Activated CD8-positive, alpha-beta memory T cell treated with anti-CD3 and anti-CD28 coated beads for 24 hours (primary cell): ENCODE data around the gene MLLT3.

Experiments used
- DNase-seq: peaks from one replicate; pipeline ENCODE4 v3.0.0-alpha.2; 2020

The MLLT3 gene

DNA sequence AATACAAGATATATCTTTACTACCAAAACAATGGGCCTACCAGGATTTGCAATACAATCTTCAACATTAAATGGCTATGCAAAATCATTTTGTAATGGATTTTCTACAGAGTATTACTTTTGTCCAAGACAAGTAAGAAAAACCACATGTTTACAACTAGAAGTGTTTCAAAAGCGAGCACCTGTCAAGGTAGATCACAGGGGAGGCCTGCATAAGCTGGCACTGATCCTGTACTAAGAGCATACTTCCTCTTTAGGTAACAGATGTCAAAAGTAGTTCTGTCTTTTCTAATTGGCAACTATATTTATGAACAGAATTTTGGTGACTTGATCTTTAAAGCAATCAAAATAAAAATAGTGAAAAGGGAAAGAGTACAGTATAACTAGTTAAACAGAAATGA, 249.0 kb downstream of the MLLT3 start:
- no peak for DNase-seq

DNA sequence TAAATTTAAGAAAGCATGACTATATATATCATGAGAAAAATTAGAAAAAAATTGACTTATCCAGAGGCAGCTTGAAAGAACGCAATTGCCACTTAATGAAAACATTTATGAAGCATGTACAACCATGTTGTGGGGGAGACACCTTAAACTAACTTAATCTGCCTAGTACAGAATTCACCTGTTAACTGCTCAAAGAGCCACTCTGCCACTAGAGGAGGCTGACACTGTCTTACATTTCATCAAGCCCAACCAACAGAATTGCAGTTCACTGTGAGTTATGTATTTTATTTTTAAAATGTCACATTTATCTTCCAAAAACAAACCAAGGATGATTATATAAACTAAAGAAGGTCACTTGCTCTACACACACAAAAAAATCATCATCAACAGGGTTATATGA, 252.9 kb downstream of the MLLT3 start:
- no peak for DNase-seq

DNA sequence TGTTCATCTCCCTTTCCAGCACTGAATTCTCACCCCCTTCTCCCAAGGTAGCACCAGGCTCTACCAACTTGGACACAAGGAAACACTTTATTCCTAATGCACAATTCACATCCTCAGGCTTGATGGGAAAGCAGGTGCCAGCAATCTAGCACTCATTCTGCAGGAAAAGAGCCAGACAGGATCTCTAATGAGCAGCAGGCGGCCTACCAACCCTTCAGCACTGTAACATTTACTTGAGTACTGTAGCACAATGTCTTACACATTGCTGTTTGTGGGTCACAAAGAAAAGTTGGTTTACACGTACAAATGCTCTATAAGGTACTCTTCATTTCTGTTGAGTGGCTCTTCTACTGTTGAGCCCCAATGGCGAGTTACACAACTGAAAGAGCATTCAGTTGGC, 254.4 kb downstream of the MLLT3 start:
- no peak for DNase-seq

DNA sequence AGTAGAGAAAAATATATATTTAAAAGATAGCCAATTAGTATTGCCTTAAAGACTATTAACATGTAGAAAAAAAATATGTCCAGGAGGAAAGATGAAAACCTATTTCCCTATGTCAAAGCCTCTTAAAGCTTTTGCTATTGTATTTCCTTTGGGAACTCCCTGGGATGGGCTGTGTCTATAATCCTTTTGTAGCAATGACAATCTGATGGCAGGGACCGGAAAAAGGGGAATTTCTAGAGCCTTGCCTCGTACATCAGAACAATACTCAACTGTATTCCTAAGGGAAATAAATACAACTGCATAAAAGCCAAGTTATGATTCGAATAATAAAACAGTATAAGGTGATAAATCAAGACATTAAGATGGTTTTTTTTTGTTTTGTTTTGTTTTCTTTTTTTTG, 257.3 kb downstream of the MLLT3 start:
- DNase-seq: no peak

DNA sequence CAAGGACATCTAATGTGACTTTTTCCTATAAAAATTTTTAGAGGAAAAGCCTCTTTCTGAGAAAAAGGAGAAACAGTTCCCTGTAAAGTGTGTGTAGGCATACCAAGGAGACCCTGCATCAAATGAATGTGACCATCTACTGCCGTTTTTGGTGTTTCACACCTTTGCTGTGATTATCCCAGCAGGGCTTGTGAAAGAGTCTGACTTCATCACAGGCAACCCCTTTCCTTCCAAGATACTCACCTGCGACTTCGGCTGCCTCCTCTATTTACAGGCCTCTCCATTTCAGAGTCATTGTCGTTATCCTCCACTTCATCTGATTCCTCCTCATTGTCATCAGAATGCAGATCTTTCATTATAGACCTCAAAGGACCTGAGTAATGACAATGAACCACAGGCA, 259.1 kb downstream of the MLLT3 start:
- no peak for DNase-seq

DNA sequence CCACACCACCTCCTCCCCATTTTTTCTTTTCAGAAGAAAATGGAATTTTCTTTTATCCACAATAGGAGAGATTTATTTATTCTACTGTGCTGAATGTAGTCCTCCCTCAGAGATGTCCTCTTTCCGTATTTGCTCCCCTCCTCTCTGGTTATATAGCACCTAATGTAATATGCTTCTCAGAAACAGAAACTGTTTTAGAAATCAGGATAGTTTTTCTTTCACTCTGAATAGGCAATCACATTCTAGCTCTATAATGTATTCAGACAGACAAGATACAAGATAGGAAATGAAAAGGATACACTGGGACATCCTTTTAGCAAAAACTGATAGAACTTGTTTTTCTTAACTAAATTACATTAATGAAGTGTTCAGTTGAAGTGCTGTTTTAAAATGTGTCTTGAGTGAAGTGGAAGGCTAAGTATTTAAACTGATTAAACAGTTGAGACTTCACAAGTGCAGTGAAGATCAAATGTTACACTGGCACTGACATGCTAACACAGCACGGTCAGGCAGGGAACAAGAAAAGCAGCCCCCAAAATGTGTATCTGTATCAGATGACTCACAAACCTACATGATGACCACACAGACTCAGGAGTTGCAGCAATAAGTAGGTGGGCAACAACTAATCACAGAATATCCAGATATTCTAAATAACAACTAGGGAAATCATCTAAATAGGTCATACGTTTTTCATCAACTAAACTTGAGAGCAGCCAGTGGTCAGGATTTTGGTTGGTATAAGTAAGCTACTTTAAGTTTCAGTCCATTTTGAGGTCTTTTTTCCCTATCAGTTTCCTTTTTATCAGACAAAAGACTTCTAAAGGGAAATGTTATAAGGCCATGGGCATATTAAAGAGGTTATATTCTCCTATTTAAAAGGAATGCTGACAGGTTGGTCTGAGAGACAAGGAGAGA, 260.4 kb downstream of the MLLT3 start:
- DNase-seq: no peak

DNA sequence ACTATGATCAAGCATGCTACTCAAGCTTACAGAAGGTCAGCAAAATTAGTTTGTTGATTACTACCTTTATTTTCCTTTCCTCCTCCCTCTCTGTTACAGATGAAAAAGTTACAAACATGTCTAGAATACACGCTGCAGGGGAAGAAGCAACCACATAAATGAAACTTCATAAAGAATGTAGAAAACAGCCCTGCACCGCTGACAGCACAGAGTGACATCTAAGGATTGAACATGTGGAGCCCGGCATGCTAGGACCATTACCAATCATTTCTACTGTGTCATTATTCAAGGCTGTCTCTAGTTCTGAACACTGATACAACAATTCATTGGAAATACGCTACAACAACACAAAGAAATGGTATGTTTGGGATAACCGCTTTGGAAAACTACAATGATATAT, 261.1 kb downstream of the MLLT3 start:
- no peak for DNase-seq

DNA sequence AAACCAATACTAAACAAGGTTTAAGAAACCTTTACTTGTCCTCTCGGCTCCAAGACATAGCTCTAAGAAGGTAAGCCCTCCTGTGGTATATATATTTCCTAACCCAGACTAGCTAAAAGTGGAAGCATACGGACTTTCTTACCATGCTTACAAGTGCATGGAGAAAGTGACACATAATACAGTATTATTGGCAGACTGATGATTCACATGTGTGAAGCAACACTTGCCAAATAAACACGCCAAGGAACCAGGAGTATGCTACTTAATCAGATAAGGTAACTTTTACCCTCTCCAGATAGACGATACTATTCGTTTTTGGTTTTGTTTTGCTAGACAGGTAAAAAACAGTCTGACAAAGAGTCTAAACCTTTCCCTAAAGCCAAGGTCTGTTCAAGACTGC, 264.1 kb downstream of the MLLT3 start:
- no peak for DNase-seq

DNA sequence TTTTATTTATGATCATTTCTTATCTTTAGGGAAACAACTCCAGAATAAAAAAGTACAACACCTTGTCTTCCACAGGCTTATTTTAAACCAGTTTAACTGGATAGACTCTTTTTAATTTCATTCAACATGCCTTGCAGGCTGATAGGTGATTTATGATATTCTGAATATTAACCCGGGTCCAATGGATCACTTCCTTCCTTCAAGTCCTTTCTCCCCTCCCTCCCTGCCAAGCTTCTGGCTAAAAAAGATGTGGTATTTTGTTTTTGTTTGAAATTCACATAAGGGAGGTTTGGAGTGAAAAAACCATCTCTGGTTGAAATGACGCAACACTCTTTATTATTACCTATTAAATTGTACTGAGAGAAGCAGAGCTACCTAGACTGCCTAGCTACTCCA, 265.3 kb downstream of the MLLT3 start:
- DNase-seq: no peak

DNA sequence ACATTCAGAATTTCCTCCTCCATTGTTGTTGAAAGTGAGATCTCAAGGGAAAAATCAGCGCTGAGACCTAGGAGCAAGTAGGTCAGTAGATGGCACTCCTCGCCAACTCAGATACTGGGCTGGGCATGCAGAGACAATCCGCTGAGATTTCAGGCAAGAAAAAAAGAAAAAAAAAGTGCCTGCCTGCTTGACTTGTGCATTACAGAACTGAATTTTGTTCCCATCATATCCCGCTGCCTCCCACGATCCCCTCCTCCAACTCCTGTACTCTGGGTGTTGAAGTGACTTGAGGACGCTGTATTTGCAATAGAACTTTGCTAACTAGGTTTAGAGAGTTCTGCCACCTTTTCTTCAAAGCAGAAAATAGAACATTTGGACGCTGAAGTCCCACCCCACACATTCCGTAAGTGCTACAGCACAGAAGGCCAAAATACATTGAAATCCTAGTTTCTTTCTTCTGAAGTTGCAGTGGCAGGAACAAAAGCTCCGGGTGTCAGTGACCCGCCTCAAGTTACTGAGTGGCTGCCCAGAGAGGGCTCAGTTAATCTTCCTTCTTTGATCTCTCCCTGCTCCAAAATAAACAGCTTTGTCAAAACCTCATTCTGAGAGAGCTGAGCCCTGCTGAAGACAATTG, 265.8 kb downstream of the MLLT3 start:
- peak; percentile 67 for DNase-seq

DNA sequence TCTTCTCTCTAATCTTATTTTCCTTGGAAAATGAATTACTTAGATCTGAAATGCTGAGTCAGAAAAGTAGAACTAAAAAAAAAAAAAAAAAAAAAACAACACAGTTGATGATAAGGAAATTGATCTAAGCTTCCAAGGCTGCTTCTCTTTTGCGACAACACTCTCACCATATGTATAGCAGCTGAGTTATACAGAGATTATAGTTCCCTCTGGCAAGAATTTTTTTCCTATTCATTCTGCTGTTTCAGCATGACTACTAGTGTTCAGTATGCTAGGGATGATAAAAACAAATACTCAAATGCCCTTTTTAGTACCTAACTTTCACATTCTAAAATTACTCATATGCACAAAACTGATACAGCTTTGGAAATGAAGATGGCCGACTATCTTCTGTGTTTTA, 267.3 kb downstream of the MLLT3 start:
- DNase-seq: no peak

DNA sequence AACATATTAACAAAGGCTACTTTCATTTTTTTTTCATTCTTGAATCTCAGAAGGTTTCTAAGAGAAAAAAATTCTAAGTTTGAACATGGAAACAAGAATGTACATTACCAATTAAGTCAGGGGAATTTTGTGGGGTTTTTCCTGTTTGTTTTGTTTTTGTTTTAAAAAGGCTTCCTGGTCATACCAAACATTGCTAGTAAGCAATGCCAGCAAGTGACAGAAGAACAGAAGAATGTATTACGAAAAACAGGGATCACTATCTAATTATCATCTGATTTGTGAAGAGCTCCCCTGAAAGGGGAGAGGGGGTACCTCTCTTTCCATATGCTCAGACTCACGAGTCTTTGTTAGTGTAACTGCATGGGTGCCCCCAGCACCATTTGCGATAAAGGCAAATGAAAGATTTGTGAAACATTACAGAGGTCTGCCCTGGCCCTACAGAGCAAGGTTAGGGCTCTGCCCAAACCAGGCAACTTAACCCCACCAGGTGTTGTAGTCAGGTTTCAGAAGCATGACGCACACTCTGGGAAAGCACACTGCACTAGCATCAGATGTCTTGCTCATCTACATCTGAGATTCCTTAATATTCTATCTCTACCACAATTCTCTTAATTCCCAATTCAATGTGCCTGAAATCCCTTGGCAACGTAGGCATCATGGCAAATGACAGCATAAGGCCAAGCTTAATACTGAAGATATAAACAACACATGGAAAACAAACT, 268.2 kb downstream of the MLLT3 start:
- DNase-seq: no peak

DNA sequence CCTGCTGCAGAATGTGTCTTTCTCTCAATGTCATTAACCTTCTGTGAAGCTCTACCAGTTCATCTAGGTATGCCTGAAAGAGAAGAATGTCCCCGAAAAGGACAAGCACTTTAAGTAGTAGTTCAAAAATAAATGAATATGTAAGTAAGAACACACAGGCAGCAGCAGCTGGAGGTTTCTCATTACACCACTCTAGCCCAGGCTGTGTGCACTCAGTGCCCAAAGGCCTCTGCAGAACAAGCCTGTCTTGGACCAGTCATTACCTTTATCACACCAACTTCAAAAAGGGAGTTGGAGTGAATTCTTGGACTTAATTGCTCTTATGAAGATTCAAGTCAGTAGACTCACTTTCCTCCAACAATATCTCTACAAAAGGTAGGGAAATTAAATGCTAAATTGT, 268.8 kb downstream of the MLLT3 start:
- DNase-seq: no peak

DNA sequence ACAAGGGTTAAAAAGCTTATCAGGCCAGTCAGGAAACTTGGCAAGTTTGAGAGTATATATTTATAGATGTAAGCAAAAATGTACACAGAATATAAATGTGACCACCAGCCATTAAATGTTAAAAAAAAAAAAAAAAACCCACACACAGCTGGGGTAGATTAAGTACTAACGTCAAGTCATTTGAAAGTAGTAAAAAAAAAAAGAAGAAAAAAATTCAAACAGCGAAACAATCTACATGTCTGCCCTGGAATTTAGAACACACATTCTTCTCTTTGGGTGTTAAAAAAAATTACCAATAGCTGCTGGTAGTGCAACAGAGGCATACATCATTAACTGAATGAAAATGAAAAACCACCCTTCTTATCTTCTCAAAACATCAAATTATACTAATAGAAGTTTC, 269.7 kb downstream of the MLLT3 start:
- no peak for DNase-seq

DNA sequence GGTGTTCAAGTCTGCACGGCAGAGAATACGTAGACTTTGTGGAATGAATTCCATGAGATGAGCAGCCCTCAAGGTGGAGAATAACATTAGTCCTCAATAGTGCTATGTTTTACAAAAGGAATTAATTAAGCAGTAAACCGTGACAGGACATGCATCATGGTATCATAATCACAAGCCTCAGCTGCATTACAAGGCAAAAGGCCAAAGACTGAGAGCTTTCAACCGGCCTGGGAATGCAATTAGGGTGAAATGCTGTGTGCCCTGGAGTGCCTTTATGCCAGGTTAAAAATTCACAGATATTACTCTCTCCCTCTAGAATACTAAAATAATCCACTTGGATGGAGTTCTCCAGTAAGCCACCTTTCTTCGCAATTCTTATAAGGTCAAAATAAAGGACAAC, 270.6 kb downstream of the MLLT3 start:
- no peak for DNase-seq

DNA sequence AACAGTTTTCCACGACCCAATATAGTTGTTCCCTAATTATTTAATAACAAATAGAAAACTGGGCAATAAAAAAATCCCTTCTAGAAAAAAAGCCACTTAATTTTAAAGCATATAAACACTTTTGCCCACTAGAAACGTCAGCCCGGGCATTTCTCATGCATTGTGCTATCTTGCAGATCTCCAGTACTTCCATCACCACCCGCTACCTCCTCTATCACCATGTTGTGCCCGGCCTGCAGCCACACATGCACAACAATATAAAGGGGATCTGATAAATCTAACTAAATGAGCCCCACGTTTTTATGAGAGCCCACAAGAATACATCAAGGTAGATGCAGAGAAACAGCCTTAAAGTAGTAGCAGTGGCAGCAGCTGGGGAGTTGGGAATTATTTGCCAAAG, 272.7 kb downstream of the MLLT3 start:
- DNase-seq: no peak

DNA sequence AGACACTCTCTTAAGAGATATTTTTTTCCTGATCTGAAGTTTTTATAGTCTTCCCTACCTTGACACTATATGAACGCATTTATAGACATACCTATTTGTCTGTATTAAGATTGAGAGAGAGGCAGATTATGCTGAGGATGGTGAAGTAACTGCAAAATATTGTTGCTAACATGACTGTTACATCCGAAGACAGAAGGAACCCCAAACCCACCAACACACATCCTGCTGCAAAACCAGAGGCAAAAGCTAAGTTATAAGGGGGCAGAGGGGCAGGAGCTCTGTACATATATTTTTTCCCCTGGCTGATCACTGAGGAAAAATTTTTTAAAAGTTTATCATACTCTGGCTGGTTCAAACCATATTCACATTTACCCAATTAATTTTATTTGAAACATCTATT, 279.0 kb downstream of the MLLT3 start:
- no peak for DNase-seq

DNA sequence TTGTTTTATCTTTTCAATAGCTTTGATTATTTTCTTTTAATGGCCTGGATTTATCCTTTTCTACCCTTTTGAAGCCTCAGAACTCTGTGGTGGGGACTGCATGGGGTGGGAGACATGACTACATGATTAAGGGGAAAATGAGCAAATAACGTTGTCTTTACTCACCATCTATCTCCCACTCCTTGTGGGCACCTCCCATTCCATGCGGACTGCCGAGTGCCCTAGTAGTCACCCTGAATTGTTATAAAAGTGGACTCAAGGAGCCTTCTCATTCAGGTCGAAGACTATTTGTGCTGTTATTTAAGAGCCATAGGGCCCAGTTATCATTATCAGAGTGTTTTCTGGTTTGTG, 281.8 kb downstream of the MLLT3 start:
- DNase-seq: no peak

DNA sequence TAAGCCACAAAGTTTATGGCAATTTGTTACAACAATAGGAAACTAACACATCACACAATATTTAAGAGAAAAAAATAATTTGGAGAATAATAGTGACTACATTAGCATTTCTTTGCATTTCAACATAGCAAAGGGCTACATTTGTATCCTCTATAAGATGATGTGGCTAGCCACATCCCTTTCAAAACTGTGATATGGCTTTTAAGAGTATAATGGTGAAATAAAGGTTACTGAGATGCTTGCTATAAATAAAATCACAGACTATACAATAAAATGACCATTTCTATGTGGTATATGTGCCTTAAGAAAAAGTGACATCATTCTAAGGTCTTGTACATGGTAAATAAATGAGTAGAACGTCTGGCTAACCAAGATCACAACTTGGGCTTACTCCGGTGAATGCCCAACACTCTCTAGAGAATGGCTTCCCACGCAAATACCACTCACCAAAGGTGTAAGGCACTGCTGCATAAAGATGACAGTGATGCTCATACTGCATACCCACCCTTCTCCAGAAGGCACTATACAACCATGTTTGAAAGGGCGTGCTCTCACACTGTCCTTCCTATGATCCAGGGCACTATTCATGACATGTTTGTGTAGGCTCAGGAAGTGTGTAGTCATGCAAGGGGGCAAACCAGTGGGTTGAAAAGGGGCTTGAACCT, 286.5 kb downstream of the MLLT3 start:
- DNase-seq: no peak

DNA sequence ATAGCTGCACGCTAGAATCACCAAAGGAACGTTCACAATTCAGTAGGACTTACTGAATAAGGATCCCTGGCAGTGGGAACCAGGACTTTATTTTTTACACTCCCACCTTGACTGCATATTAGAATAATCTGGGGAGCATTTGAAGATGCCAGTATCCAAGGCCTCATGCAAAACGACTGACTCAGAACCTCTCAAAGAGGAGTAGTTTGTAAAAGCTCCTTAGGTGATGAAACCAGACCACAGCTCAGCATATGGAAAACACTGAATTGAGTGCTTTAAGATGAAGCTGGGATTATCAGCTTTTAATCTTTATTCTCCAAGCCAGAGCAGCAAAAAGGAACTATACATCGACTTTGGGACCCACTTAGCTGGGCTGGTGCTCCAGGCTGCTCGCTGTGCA, 288.3 kb downstream of the MLLT3 start:
- DNase-seq: no peak

DNA sequence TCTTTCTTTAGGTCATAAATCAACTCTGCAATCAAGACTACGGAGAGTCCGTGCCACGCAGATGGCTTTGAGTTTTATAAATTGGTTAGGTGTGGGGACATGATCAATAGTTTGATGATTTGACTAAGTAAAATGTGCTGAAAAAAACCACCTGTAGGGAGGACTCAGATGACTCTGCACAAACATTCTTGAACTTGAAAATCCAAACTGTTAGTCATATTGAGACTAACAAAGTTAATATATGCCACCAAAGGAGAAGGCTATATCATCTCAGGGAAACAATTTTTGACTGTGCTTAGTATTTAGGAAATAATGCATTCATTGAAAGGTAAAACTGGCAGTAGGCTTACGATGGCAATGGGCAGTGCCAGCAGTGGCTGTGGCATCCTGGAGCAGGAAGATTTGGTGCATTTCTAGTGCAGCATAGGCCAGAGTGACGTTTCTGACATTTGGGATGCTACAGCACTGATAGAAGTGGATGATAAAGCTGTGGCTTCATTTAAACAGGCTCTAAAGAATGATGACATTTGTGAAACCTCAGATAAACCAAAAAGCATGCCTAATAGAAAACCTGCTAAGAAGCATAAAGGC, 291.1 kb downstream of the MLLT3 start:
- DNase-seq: no peak

DNA sequence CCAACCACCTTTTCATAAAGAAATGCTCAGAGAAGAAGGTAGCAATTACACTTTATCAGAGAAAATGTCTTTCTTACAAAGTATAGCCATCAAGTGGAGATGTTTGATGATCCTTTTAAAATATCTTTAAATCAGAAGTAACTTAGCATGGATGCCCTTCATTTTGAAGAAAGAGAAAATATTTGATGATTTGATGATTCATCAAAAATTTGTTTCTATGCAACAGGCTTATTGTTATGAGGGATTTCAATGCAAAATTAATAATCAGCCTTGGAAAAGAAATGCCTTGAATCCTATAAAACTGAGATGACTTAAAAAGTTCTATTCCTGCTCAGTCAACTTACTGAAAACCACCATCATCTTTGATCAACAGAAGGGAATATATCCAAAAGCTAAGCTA, 291.6 kb downstream of the MLLT3 start:
- no peak for DNase-seq

DNA sequence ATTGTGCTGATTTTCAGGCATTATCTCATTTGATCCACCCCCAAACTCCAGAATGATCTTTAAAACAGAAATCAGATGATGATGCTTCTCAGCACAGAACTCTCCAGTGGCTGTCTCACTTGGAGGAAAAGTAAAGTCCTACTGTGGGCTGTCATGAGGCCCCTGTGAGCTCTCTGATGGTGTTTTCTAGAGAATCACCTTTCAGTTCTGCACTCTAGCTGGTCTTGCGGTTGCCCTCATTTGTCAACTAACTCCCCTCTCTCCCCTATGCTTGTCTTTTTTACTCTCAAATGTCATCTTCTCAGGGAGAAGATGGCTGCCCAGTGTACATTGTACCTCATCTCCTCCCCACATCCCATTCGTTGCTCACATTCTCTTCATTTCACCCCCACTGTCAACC, 295.8 kb downstream of the MLLT3 start:
- DNase-seq: no peak
